NCI-H1048 (cell line): ENCODE measurements around the gene BCL11A.

ENCODE experiments used
- DNase-seq: peaks from one replicate; lab custom pipeline; 2025; lab: John Stamatoyannopoulos, UW

Gene BCL11A

DNA sequence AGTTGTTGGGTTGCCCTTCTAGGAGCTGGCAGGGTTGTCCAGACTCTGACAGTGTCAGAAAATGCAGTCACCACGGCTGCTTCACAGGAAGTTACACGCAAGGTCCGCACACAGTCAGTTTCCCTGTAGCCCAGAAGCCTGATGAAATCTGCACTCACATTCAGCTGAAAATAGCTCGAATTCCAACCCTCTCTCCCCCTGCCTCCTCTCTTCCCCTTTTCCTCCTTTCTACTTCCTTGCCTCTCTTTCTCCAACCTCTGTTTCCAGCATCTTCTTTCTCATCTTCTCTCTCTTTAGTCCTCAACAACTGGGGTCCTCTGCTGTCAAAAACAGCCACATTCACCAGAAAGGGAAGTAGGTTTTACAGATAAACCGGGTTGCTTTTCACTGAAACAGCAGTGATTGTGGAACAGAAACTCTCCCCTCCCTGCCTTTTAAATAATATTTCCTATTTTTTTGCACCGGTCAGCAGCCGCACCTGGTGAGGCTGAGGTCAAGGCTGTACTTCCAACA lies 69.3 kb downstream of the BCL11A start:
- no peak for DNase-seq

DNA sequence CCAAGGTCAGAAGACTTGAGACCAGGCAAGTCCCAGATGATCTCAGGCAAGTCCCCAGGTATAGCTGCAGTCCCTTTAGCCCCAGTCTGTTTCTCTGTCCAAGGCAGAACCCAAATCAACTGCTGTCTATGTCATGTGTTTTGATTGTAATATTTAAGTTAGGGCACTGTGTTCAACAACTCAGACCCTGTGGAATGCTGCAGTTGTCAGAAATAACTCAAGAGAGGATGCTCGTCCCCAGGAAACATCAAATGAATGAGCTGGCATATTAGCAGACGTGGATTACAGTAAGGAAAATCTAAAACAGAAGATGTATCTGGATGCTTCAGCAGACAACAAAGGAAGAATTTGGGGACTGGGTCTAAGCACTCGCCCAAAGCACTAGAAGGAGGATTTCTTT lies 70.1 kb downstream of the BCL11A start:
- no peak for DNase-seq

DNA sequence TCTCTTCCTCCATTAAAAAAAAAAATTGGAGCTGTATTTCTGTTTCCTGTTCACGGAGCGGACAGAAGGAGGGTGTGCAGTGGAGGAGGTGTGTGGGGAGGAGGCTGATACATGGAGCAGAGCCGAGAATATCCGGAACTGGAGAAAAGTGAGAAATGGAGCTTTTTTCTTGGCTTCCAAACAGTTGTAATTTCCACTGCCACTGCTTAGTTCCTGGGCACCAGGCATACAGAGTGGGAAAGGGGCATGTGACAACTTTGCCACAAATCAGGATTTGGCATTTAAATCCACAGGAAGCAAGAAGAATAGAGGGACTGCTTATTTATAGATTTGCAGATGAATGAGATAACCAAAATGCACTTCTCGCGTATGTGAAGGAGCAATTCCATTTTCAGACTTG lies 71.2 kb downstream of the BCL11A start:
- DNase-seq, result no peak

DNA sequence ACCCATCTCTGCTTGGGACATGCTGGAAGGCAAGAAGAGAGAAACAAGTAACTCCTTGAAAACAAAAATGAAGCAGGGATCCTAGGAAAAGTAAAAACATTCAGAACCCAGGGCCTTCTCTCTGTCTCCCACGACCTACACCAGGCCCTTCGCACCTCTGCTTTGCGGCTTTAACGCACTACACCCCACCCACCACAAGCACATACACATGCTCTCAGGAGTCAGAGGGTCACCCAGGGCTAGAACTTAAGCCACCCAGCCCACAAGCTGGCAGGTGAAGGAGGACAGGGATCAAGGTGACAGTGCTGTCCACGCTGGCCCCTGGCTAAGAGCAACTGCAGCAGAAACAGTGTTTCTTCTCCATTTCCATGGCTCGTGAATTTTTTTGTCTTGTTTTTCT lies 72.2 kb downstream of the BCL11A start:
- DNase-seq, result no peak

DNA sequence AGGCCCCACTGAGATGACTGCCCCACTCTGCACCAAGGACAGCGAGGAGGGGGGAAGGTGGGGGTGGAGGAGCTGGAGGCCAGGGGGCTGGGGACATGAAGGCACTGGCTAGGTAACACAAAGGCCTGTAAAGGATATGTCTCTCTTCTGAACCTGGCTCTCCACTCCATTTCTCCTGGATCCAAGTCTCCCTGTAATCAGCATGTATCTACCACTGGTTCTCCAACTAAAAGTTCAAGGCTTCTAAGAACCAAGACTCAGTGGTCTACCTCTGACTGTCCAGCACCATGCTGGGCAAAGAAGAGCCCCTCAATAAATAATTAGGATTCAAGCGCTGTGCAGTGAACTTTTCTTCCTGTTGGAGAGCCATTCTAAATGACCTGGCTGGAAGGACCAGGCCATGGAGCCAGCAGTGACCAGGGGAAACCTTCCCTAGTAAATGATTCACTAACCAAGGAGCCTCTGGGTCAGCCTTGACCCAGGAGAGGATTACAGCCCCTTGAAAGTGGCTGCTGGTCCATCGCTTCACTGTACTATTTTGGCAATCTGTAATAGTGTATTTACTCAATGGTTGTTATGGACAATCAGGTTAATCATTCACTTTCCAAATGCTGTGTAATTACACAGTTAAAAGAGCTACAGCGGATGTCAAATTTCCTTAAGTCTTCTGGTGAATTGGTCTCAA lies 73.2 kb downstream of the BCL11A start:
- no peak for DNase-seq

DNA sequence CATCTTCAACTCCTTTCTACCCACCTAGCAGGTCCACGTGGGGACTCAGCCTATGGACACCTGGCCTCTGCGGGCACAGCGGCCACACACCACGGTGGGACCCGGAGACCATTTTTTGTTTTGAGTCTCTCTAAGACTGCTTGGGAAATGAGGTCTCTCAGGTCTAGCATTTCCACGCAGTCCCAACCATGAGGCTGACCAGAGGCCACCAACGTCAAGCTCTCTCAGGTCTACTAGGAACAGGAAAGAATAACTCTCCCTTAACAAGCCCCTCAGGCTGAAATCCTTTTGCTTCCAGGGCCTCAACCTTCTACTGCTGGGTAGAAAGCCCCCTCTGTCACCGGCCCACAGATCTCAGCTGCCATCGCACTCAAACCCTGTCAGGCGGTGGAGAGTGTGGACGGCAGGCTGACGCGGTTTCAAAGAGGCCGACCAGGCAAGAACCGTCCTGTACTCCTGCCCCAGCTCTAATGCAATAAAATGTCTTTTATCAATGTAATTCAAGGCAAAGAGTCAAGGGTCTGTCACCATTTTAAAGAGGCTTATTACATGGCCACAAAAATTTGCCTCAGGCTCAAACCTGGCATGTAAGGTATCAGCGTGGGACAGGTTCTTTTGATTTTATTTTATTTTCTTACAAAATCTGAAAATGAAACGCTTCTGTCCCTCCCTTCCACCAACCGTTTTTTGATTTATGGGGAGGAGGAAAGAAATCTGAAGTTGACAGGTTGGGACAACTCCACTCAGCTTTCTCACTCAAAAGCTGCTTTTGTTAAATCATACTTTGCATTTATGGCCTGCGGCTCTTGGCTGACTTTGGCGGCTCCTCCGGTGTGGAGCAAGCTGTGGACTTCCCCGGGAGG lies 74.0 kb downstream of the BCL11A start:
- peak; percentile 91 for DNase-seq

DNA sequence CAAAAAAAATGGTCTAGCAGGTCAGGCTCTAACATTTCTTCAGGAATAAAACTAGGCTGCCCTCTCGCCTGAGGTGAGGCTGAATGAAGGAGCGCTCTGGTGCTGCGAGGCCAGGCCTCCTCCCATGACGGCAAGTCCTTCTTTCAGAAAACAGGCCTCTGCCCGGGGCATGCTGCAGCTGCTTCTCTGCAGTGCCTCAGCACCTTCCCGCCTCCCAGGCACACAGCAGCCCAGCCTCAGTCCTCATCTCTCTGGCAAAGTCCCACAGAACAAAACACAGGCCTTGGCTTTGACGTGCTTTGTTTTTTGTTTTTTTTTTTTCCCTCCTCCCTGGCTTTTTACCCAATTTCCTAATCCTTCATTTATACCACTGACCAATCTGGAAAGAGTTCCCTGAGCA lies 74.8 kb downstream of the BCL11A start:
- no peak for DNase-seq

DNA sequence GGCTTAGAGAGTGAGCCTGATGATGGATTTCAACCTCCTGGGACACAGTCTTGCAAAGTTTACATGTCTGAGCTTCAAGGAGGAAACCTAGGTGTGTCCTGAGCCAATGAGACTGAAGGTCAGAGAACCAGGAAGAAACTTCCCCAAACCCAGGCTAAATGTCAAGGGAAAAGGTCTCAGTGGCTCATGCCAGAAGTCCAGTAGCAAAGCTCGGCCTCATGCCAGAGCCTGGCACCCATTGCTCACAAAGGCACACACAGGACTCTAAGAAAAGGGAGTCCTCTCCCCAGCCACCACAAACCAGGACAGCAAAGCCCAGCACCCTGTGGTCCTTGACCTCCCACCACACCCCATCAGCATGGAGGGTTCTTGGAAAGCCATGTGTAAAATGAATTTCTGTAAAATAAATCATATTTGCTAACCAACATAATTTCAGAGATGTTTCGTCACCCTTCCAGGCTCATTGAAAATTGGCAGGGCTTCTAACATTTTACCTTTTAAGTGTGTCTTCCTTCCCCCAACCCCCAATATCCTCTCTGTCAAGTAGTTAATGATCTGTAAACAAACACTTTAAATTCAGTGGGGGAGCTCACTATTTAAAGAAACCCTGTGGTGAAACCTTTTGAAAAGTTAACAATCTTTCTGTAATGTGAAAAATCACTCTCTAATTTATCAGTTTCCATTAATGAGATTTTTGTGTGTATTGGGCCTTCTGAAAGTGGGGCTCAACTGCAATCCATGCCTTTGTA lies 77.1 kb downstream of the BCL11A start:
- DNase-seq, result no peak

DNA sequence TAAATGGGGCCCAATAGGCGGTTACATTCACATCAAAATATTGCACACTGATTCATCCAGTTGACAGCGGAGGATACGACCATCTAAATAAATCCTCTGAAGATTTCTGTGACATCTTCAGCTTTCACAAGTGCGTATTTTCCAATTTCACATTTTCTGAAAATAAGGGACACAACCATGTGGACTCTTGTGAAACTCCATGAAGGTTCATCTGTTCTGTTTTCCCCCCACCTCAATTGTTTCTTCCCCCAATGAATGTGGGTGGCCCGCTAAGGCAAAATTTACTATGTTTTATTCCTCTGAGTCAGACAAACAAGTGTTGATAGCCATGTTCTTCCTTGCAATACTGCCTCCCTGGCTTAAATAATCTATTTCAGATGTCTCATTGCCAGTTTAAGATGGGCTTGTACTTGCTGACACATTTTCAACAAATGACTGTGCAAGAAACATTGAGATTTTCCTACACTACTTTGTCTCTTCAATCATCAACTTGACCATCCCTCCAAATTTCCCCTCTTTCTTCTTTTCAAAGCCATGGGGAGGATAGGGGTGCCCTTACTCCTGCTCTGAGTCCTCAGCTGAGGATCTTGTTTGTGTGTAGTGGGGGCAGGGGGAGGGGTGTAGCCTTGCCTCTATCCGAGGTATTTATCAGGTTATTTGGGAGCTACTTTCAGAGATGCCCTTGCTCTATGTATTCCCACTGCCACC lies 78.2 kb downstream of the BCL11A start:
- no peak for DNase-seq

DNA sequence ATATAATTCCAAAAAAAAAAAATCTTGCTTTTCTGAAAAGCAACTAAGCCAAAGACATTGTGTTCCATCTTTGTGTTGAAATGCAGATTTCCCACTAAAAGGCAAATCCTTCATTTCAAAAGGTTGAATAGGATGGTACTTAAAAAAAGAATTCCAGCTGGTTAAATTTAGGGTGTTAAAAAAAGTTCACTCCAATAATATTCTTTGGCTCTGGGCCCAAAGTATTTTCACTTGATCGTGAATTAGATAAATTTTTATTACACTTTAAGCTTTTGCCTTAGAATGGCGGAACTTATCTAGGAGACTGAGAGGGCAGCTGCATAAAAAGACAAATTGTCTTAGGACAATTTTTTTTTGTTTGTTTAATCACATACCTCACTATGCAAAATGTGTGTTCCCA lies 79.2 kb downstream of the BCL11A start:
- no peak for DNase-seq

DNA sequence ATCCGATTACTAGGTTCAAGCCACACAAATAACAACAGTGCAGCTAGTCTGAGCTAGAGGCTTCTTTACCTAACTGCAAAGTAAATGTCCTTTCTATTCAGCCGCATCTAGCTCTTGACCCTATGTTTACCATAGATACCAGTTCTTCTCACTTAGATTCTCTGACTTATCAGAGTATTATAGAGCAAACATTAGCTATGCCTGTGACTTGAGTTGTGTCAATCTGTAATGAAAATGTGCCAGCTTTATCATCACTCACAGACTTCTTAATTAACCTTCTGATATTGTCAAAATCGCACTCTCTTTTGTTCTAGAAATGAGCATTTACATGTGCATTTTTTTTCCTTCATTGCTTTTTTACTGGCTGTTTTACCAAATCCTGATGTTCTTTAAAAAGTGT lies 79.9 kb downstream of the BCL11A start:
- no peak for DNase-seq

DNA sequence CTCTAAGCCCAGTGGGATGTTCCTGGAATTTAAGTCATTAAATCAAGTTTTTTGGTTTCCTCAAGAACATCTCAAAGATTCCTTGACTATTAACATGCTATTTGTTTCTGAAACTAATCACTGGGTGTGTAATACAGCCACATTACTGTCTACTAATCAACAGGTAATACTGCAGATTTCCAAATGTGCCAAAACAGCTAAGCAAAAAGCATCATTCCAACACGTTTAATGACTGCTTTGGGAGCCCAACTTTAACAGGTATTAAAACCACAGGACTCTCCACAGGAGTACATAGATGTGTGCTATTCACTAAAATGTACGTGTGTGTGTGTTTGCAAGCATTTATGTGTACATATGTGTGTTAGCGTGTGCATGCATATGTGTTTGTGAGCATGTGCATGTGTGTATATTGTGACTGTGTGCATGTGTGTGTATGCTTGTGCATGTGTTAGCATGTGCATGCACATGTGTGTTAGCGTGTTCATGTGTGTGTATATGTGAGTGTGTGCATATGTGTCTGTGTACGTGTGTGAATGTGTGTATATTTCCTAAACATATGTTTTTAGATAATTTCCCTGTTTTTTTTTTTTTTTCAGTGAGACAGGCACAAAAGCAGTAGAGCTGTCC lies 80.7 kb downstream of the BCL11A start:
- DNase-seq, result no peak

DNA sequence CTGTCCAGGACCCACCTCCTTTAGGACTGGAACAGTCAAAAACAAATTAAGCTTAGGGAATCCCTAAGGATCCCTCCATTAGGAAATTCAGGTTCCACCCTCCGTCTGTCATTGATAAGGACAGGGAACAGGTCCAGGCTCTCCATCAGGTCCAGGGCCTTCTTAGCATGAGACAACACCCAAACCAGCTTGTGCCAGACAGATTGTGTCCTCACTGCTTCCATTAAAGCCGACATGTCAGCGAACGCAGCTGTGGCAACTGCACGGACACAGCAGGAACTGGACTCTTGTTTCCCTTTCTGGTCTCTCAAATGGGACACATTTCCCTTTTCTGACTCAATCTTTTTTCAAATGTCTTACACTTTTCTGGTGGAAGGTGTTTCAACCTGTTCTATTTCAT lies 81.4 kb downstream of the BCL11A start:
- no peak for DNase-seq

DNA sequence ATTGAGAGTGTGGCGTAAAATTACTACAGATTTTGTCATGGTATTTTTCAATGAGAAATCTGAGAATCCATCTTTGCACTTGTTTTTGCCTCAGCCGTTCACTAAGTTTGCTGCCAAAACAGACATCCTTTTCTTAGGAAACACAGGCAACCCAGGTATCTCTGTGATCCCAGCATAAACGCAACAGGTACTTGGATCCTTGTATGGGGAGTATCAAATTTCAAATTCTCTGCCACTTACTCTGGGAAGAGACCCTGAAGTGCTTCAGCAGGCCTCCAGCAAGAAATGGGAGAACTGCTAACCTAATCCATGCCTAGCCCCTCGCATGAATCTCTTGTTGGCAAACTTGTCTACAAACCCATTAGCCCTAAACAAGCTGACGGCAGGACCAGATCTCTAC lies 83.1 kb downstream of the BCL11A start:
- no peak for DNase-seq

DNA sequence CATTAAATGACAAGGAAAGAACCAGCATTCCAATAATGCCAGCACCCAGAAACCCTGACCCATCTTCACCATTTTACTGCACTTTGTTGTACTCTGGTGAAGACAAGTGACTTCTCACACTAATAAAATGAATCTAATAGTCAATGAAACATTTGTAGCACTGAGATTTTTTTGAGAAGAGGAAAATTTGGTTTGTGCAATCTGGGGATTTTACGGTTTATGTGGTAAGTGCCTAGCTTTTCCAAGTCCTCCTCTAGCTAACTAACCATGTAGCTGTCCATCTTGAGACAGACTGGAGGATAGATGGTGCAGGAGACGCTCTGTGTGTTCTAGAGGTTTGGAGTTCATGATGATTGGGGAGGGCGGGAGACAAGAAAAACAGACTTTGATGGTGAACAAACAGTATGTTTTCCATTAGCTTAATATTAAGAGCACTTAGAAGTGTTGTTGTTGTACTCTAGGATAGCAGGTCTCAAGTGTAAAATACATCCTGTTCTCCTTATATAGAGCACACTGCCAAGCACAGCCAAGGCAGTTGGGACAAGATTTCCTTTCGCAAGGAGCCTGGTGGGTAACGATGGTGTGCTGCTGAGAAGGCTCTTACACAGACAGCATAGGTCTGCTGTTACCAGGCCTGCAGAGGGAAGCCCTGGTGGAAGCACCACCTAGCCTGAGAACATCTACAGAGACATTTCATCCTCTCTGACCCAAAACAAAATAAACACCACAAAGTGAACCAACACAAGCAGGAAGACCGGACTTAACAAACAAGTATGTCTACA lies 83.7 kb downstream of the BCL11A start:
- no peak for DNase-seq

DNA sequence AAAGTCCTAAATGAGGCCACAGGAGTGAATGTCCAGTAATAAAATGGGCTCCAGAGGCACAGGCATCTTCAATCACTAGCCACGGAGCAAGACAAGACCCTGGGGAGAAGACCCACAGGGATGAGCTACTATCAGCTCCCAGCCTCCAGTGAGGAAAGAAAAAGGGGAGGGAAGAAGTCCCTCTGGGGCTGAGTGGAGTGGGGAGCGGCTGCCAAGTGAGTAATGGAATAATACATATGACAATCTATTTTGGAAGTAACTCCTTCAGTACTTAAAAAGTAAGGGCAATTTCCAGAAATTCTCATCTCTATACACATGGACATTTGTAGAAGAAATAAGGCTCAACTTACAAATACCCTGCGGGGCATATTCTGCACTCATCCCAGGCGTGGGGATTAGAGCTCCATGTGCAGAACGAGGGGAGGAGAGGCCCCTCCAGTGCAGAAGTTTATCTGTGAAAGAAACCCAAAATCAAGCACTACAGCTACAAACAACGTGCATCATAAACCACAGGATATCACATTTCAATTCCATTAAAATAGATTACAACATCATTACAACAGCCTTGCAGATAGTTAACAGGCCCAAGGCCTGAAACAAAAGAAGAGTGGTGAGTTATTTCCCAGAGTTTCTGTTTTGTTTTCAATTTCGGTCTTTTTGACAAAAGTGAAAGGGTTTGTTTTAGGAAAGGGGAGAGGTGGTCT lies 84.9 kb downstream of the BCL11A start:
- DNase-seq, result no peak

DNA sequence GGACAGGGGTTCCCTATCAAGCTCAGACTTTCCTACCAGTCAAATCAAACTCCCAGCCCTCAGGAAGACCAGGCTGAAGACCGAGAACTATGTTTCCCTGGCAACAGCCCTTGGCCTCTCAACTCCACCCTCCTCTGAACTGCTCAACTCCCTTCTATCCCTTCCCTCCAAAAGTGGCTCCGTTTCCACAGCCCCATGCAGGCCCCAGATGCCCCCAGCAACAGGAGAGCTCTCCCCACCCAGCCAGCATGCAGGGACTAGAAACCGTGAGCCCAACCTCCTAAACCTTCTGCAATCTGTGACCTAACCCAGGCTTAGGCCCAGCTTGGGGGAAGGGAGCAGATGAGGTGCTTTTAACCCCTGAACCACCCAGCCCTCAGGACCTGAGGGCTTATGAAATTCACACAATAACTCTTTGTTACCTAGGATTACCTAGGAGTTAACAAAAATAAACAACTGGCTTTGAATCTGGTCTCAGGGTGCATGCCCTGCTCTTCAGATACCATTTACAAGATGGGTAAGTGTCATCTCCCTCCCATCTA lies 87.2 kb downstream of the BCL11A start:
- no peak for DNase-seq

DNA sequence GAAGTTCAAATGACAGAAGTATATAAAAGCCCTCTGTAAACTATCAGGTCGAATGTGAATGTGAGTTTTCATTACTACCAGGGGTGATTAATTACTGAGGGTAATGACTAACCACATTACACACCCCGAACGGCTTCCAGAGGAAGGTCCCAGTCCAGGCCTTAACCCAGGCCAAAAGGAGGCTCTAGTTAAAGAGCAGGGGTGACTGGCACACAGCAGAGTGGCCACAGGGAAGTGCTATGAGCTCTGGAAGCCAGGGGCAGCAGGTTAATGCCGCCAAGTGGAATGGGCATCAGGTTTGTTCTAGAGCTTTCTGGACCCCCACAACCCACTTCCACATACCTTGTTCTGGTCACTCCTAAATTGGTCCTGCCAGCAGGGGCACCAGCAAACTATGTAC lies 87.7 kb downstream of the BCL11A start:
- no peak for DNase-seq

DNA sequence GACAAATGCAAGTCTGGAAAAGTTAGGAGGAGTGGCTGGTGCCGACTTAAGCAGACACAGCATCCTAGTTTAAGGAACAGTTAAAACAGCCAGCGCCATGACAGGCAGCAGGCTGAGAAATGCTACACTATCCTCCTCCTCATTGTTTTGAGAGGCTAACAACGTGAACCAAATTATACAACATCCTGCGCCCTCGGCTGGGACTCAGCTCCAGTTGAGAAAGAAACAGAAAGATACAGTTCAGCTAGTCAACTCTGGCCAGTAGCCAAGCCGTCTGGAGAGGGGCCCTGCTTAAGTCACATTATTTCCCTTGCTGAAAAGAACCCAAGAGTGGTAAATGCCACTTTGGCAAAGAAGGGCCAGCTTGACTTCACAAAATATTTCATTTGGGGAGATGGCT lies 90.2 kb downstream of the BCL11A start:
- DNase-seq, result no peak
